SKM-1 treated with dmso at 0.1 percent for 144 hours (cell line): ENCODE results near the gene FERMT1.
"Not testable (repeated sequence)": the region's sequence is repeated elsewhere in the genome, so short reads cannot be mapped to it uniquely, and the experiment has no call there.

Experiments
- DNase-seq: peaks from one replicate; lab custom pipeline; 2025; ENCODE audit not compliant: unreplicated experiment; lab: John Stamatoyannopoulos, UW

FERMT1 gene

DNA sequence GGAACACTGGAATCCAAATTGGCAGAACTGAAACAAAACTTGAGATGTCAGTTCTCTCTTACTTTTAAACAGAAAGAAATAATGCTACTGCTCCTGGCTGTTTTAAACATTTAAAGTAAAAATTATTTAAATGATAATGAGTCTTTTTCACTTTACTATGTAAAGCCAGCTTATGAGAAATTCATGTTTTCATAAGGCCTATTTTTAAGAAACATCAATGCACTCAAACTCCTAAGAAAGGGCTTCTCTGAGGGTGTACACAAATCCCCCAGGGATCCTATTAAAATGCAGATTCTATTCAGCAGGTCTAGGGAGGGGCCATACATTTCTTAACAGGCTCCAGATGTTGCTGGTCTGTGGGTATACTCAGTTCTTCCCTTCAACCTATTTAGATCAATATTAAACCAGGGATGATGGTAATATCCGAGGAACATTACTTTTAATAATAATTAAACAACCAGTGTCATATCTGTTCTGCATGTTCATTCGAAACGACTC lies 2.3 kb downstream of the FERMT1 start:
- DNase-seq, result no peak

DNA sequence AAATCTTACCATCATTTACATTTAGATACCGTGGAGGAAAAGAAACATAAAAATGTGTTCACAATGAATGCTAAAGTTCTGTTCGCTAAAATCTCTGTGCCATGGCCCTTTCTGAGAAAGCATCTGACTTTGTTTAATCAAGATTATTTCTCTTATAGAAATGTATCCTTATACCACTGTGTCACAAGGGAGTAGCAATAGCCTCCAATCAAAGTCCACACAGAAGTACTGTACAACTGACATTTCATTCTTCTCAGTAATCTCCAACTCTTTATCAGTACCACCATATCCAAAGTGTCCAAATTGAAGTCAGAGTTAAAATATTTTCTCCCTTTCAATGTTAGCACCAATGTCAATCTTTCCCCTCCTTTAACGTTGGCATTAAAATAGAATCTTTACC lies 6.1 kb downstream of the FERMT1 start:
- no peak for DNase-seq

DNA sequence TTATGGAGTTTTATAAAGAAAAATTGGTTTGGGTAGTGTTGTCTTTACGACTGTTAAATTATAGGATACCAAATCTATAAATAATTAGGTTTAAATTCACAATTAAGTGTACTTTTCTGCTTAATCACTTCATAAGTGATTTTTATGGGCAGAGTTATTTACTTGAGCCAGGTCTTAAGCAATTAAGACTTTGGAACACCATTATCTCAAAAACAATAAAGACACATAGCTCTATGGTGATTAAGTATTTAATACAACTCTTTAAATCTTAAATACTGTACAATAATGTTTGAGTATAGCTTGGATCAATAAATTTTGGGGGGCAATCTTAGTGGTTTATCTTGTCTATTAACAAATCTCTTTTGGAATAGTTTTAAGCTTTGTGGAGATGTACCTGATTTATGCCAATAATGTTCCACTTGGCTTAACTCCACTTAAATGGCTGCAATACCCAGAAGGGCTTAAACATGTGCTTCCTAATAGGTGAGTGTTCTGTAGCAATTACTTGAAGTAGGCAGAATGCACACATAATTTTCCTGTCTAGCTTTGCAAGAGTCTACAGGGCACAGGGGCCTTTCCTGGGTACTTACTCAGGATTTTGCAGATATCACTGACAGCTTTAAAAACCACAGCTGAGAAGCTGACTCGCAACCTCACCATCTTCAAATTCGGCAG lies 7.5 kb downstream of the FERMT1 start:
- DNase-seq, result no peak

DNA sequence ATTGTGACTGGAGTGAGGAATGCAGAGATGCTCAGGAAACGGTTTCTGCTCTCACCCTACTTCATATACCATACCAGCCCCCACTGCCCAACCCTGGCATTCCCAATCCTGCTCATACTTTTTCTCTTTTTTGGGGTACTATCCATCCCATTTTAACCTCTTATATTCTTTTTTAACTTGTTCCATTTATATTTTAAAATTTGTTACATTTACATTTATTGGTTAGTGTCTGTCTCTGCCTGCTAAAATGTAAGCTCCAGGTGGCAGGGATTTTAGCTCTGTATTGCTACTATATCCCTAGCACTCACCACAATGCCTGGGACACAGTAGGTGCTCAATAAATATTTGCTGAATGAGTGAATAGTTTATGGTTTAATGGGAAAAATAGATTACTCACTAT lies 8.1 kb downstream of the FERMT1 start:
- DNase-seq, result no peak

DNA sequence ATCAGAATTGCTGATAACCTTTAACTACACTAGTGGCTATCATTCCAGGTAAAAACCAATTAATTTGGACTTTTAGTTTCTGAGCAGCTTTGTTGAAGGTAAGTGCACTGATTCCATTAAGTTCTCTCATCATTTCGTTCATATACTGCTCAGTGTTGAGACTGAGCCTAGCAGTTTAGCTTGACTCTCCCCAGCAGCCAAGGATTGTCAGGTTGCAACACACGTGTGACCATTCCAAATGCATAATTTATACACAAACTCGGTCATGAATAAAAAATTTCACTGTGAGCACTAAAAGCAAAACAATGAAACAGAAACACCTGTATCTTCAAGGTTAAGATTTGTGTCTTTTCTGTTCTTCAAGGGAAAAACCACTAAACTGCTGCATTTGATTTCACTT lies 8.9 kb downstream of the FERMT1 start:
- no peak for DNase-seq

DNA sequence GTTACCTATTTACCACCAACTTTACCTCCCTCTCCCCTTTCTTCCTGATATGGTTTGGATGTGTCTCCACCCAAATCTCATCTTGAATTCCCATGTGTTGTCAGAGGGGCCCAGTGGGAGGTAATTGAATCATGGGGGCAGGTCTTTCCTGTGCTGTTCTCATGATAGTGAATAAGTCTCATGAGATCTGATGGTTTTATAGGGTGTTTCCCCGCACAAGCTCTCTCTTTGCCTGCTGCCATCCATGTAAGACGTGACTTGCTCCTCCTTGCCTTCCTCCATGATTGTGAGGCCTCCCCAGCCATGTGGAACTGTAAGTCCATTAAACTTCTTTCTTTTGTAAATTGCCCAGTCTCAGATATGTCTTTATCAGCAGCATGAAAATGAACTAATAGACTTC lies 9.9 kb downstream of the FERMT1 start:
- not testable (repeated sequence) for DNase-seq

DNA sequence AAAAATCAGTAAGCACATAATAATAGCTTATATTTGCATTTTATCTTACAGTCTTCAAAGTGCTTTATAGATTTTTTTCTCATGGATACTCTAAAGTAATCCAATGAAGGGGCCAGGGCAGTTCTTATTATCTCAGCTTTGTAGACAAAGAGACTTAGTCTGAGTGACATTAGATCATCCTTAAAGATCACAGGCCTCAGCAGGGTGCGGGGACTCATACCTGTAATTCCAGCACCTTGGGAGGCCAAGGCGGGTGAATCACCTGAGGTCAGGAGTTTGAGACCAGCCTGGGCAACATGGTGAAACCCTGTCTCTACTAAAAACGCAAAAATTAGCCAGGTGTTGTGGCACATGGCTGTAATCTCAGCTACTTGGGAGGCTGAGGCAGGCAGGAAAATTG lies 14.5 kb downstream of the FERMT1 start:
- no peak for DNase-seq

DNA sequence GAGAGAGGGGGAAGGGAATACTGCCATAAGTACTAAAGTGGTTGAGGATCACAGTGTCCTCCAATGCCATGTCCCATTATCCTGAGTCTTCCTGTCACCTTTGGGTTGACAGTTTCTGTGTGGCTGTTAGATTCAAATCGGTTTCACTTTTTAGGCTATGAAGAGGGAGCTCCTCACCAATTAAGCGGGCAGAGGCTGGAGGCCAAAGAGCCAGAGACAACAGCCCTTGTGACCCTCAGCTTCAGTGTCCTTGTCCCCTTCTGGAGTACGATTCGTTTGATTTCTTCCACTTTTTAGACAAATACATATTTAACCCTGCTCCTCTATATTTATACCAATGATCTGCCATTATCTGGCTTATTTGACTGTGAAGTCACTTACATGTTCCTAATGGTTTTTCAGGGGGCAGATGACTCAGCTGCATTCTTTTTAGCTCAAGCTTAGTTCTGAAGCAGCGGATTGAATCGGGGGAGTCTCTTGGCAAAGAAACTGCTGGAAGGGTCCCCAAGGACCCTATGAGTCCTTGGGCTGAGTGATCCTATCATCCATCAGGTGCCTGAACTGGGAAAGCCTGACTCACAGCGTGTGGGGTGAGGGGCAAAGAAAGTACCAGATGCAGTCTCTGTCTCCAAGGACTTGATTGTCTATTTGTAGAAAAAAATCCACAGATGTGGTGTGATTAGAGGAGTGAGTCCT lies 18.2 kb downstream of the FERMT1 start:
- no peak for DNase-seq

DNA sequence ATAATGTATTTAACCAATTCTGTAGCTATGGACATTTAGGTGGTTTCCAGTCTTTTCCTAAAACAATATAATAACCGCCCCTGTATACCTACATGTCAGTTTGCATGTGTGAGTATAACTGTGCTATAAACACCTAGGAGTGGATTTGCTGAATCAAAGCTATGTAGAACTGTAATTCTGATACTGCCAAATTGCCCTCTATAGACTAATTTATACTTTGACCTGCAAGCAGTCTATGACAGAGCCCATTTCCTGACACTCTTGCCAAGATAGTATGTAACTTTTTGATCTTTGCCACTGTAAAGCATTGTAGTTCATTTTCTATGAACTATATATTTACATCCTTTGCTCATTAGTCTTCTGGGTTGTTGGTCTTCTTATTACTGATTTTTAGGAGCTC lies 19.5 kb downstream of the FERMT1 start:
- DNase-seq, result no peak

DNA sequence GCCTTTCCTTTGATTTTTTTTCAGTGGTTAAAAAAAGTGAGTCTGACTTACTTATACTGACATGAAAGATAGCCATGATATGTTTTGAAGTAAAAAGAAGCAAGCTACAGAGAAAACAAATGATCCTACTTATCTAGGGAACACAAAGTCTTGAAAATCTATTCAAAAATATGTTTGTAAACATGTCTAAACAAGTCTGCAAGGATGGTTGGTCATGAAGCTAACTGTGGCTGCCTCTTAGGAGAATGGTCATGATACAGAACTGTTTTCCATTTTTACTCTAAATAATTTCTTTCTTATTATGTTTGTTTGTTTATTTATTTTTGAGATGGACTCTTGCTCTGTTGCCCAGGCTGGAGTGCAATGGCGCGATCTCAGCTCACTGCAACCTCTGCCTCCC lies 21.5 kb downstream of the FERMT1 start:
- no peak for DNase-seq

DNA sequence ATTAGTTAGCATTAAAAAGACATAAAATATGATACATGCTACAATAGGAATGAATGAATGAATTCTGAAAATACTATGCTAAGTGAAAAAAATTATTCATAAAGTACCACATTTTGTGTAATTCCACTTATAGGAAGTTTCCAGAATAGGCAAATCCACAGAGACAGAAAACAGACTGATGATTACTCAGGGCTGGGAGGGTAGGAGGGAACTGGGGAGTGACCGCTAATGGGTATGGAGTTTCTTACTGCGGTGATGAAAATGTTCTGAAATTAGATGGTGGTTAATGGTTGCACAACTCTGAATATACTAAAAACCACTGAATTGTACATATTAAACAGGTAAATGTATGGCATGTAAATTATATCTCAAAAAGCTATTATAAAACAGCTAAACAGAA lies 22.6 kb downstream of the FERMT1 start:
- peak; percentile 38 for DNase-seq

DNA sequence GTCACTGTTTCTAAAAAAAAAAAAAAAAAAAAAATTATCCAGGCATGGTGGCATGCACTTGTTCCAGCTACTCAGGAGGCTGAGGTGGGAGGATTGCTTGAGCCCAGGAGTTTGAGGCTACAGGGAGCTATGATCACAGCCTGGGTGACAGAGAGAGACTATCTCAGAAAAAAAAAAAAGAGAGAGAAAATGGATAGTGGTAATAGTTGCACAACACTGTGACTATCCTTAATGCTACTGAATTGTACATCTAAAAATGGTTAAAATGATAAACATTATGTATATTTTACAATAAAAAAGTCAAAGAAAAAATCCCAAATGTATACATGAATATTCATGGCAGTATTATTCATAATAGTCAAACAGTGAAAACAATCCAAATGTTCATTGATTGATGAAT lies 23.0 kb downstream of the FERMT1 start:
- no peak for DNase-seq

DNA sequence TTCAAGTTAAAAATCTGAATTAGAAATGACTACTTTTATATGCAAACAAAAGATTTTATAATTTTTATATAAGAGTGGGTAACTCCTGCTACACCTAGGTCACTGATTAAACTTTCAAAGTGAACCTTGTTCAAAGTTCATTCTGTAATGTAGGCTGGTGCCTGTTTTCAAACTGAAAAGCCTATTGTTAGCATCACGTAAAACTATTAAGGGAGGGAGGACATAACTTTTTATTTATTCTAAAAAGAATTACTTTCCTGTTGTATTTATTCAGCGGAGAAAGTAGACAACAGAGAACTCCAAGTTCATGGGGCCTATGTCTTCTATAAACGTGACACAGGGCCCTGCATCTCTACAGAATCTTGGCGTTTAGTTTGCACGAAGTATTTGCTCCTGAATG lies 27.4 kb downstream of the FERMT1 start:
- DNase-seq, result no peak

DNA sequence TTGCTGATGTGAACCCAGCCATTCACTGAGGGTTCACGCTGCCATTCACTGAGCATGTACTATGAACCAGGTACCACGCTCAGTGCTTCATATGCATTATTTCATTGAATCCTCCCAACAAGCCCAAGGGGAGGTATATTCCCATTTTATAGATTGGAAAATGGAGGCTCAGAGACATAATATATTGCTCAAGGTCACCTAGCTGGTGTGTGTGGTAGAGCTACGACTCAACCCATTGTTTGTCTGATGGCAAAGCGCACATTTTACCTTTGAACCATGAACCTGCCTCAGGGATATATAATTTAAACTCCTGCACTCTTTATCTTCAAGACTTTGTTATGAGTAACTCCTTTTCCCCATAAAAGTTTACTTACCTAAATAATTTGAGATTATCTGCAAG lies 28.3 kb downstream of the FERMT1 start:
- no peak for DNase-seq

DNA sequence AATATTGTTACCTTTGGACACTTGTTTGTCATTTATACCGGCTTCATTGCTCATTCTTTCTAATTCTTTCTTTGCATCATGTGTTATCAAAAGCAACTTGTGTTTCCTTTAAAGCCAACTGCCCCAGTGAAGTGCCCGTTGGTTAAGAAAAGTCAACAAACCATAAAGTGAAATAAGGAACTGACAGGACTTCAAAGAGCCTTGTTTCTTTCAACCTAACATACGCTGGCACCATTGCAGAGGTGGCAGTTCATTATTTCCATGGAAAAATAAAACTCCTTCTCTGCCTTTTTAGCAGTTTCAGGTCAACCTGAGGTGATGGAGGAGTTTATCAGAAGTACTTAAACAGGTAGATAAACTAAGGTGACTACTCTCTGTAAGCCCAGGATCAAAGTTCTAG lies 28.8 kb downstream of the FERMT1 start:
- peak; percentile 14 for DNase-seq

DNA sequence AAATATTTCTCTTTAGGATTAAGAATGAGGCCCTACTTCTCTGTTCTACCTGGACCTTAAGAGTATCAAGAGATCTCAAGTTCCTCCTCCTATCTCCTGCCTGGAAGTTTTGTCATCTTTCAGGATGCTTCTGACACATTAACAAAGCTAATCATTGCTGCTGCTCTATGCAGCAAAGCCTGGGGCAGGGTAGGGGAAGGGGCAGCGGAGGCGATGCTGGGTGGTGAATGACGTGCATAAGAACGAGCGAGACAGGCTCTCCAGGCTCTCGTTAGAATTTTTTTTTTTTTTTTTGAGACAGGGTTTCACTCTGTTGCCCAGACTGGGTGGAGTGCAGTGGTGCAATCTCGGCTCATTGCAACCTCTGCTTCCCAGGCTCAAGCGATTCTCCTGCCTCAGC lies 31.2 kb downstream of the FERMT1 start:
- no peak for DNase-seq

DNA sequence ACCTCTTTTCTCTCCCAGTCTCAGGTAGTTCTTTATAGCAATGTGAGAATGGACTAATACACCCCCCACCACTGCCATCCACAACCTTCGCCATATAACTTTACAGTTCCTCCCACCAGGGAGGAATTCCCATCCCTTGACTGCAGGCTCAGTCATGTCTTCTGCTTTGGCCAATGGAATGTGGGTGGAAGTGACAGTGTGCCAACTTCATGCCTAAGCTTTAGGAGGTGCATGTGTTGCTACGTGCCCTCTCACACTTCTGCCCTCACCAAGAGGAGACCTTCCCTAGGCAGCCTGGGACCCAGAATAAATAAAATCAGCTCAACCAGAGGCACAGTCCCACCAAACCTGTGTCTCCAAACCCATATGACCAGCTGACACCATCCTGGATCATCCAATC lies 36.0 kb downstream of the FERMT1 start:
- no peak for DNase-seq

DNA sequence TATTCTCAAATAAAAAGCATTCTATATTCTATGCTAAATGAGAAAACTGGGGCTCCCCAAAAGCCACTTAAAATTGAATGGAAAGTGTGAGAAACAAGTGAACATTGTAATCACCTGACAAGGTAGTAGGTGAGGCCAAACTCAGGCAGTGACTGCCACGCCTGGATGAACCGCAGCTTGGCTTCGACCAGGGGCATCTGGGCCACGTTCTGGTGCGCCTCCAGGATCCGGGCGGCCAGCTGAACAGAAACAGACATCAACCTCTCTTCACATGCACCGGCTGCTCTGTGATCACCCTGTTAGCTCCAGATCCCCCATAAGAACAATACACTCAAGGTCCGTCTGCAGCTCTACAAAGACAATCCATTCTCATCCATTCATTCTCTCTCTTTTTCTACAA lies 38.9 kb downstream of the FERMT1 start:
- no peak for DNase-seq

DNA sequence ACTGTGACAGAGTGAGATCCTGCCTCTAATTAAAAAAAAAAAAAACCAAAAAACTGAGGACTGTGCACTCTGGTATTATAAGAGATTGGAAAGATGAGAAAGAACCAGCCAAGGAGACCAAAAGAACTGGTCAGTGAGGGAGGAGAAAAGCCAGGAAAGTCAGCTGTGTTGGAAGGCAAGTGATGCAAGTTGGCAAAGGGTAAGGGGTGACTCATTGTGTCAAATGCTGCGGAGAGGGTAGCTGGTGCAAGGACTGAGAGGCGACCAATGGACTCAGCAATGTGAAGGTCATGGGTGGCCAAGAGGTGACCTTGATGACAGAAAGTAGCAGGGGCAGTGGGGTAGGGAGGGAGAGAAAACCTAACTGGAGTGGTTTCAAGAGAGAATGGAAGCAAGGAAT lies 41.6 kb downstream of the FERMT1 start:
- DNase-seq, result no peak

DNA sequence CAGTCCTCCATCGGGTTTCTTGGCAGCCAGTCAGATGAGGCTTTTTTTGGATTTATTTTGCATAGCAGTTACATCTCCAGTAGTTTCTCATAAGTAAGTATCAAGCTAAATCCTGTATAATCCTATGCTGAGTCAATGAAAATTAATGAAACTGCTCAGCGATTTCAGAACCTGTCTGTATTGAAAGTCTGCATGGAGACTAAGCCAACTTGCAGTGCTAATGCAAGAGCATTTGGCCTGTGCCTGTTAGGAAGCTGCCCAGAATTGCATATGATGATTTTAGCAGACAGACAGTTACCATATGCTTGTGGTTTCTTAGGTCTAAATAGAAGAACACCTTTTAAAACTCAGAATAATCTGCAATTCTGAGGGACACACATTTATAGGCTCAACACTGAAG lies 43.8 kb downstream of the FERMT1 start:
- DNase-seq, result no peak

DNA sequence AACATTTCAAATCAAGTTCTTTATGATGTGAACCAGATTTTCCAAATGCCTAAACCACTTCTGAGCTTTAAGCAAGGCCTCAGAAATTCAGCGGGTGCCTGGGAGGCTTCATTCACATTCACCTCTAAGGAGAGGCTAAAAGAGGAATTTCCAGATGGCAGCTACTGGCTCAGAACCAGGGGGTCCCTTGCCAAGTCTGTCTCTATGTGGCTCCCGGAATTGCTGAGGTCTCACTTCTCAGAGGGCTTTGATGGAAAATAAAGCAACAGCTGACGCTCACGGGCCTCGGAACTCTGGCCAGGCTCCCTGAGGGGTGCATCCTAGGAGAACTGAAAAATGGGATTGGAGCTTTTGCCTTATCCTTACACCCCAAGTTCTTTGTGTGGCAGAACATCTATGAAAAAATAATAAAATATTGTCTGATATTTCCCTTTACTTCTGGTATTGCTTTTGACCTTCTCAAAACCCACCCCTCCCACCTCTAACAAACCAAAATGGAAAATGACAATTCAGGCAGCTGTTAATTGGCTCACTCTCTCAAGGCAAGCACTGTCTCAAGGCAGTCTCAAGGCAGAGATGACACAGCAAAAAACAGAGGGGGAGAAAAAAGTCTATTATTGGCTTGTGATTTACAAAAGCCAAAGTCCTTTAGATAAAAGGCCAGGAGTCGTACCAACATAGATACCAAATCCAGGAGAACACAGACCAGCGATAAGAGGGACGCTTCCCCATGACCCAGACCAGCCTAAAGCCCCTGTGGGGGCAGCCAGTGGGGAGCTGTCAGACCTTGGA lies 47.2 kb downstream of the FERMT1 start:
- no peak for DNase-seq

DNA sequence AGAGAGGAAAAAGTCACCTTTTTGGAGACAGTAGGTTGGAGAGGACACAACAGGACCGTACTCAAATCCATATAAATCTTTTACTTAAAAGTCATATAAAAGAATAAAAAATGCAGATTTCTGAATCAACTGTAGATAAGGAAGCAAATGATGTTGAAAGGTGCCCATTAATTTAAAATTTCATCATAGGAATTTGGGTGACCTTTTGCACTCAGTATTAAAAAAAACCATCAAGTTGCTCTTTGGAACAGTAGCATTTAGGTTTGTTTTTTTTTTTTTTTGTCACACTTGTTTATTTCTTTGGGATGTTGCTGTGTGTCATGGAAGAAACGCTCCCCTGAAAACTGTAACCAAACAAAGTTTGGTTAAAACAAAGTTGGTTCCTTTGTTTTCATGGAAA lies 48.0 kb downstream of the FERMT1 start:
- DNase-seq, result no peak
